Right lobe of liver (tissue), 4 donors: ENCODE data around the gene RGS3.

Experiments used
- POLR2A ChIP-seq: fragments of 450-650 bp; IDR thresholded peaks from one replicate; pipeline ENCODE4 v1.6.1; 2017; ENCODE audit warnings: antibody characterized with exemption, mild to moderate bottlenecking
- TF ChIP-seq, protein P1 (sequence below), 4 donors: fragments of 200-600 bp in 3 of 4; fragments of 450-650 bp in 1 of 4; IDR thresholded peaks; one replicate each; pipeline versions ENCODE4 v1.5.1 to v1.8.0; 2016 to 2022; ENCODE audit warnings: antibody characterized with exemption in 4 of 4, mild to moderate bottlenecking in 2 of 4
- donor health status: DM: no; HTN: no; CAD: no.
- donor health status: DM: no; HTN: no; CAD: no.
- donor health status: DM: no; HTN: yes; CAD: no.

DNA sequence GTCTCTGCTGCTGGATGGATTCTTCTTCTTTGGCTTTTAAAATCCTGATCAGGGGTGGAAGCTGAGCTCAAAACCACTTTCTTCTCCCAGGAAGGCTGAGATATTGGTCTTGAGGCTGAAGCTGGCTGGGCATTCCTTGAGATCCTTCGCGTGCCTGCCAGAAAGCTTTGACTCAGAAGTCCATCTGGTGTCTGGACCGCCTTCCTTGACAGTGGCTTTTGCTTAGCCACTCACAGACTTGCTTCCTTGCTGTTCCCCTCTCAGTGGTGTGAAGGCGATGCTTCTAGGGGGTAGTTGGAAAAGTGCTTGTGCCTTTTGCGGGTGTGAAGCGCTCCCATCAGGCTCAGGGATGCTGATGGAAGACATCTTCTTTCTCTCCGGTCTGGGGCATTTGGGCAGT, 45.9 kb downstream of the RGS3 start:
- TF ChIP-seq, protein P1, sequence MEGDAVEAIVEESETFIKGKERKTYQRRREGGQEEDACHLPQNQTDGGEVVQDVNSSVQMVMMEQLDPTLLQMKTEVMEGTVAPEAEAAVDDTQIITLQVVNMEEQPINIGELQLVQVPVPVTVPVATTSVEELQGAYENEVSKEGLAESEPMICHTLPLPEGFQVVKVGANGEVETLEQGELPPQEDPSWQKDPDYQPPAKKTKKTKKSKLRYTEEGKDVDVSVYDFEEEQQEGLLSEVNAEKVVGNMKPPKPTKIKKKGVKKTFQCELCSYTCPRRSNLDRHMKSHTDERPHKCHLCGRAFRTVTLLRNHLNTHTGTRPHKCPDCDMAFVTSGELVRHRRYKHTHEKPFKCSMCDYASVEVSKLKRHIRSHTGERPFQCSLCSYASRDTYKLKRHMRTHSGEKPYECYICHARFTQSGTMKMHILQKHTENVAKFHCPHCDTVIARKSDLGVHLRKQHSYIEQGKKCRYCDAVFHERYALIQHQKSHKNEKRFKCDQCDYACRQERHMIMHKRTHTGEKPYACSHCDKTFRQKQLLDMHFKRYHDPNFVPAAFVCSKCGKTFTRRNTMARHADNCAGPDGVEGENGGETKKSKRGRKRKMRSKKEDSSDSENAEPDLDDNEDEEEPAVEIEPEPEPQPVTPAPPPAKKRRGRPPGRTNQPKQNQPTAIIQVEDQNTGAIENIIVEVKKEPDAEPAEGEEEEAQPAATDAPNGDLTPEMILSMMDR (IDR thresholded peaks at IDR 0.05): no peak
- no peak for TF ChIP-seq POLR2A
